IMR-90 (cell line): ENCODE data around the gene RAD51B. TPM values are rescaled to one million over a fixed set of nuclear protein-coding genes. Genes with fewer than 3 reads are reported as not detected.

Experiments
- ATAC-seq: fragments of 200-7000 bp; cut with Tn5 transposase; 2 replicates; pipeline ENCODE4 v1.9.1; 2020; ENCODE audit warnings: low read depth, mild to moderate bottlenecking, moderate library complexity
- BruUV-seq: library from RNA; stranded (reverse); fragments of 400-500 nt; replicated peaks from 2 replicates; lab custom pipeline; 2021; lab: Mats Ljungman, UMichigan
- CTCF ChIA-PET: fragments of 300-600 bp; formaldehyde crosslinking; extraction: SDS; loops from one replicate; lab custom pipeline; 2021; ENCODE audit warnings: antibody characterized with exemption; lab: Yijun Ruan, JAX
- POLR2A ChIA-PET: fragments of 300-600 bp; sonication (Branson Sonifier 250); formaldehyde crosslinking; loops from one replicate; lab custom pipeline; 2022; ENCODE audit warnings: antibody characterized with exemption; ENCODE audit not compliant: unreplicated experiment; lab: Charles Lee
- DNase-seq: peaks from one replicate; pipeline ENCODE4 v3.0.0; 2013
- H2AFZ ChIP-seq: replicated peaks from 2 replicates; pipeline ENCODE3; 2013; ENCODE audit warnings: low read length, mild to moderate bottlenecking; ENCODE audit not compliant: poor library complexity
- H2AK5ac ChIP-seq: 2 replicates; pipeline ENCODE4 v1.6.1; 2013; ENCODE audit warnings: low read depth, low read length, inconsistent platforms
- H2AK9ac ChIP-seq: replicated peaks from 2 replicates; pipeline ENCODE3; 2013; ENCODE audit warnings: mild to moderate bottlenecking, low read depth, low read length, moderate library complexity; ENCODE audit not compliant: poor library complexity
- H2BK120ac ChIP-seq: 2 replicates; pipeline ENCODE4 v1.6.1; 2013; ENCODE audit warnings: low read depth, low read length, inconsistent platforms
- H2BK15ac ChIP-seq: 3 replicates; pipeline ENCODE4 v1.6.1; 2013; ENCODE audit warnings: low read depth, low read length, inconsistent platforms
- H2BK20ac ChIP-seq: 2 replicates; pipeline ENCODE4 v1.6.1; 2013; ENCODE audit warnings: low read depth, mild to moderate bottlenecking, inconsistent platforms, low read length, moderate library complexity
- H2BK5ac ChIP-seq: 2 replicates; pipeline ENCODE4 v1.6.1; 2013; ENCODE audit warnings: mild to moderate bottlenecking, low read depth, low read length, inconsistent platforms; ENCODE audit not compliant: poor library complexity, severe bottlenecking
- H3K14ac ChIP-seq: replicated peaks from 2 replicates; pipeline ENCODE4 v1.6.1; 2013; ENCODE audit warnings: low read depth, low read length, inconsistent platforms
- H3K18ac ChIP-seq: 2 replicates; pipeline ENCODE4 v1.6.1; 2013; ENCODE audit warnings: low read depth, low read length, control low read depth
- H3K23ac ChIP-seq: 2 replicates; pipeline ENCODE4 v1.6.1; 2013; ENCODE audit warnings: low read depth, low read length, inconsistent platforms
- H3K27ac ChIP-seq: 2 replicates; pipeline ENCODE4 v1.5.1; 2013; ENCODE audit warnings: mild to moderate bottlenecking, control low read depth, low read length; ENCODE audit not compliant: insufficient read depth
- H3K27me3 ChIP-seq: 2 replicates; pipeline ENCODE4 v1.6.1; 2013; ENCODE audit warnings: low read length; ENCODE audit not compliant: control insufficient read depth, insufficient read depth
- H3K36me3 ChIP-seq: 2 replicates; pipeline ENCODE4 v1.6.1; 2013; ENCODE audit warnings: low read length, mixed read lengths; ENCODE audit not compliant: control insufficient read depth, insufficient read depth
- H3K4ac ChIP-seq: 2 replicates; pipeline ENCODE4 v1.6.1; 2013; ENCODE audit warnings: low read depth, low read length, inconsistent platforms
- H3K4me1 ChIP-seq: 2 replicates; pipeline ENCODE4 v1.6.1; 2013; ENCODE audit warnings: low read length, mixed read lengths; ENCODE audit not compliant: control insufficient read depth, insufficient read depth
- H3K4me2 ChIP-seq: 2 replicates; pipeline ENCODE4 v1.6.1; 2013; ENCODE audit warnings: low read depth, mild to moderate bottlenecking, control low read depth, low read length, moderate library complexity
- H3K4me3 ChIP-seq: 2 replicates; pipeline ENCODE4 v1.5.1; 2013; ENCODE audit warnings: low read depth, mild to moderate bottlenecking, control low read depth, low read length, moderate library complexity; ENCODE audit not compliant: insufficient read depth
- H3K56ac ChIP-seq: 2 replicates; pipeline ENCODE4 v1.6.1; 2013; ENCODE audit warnings: low read length, inconsistent platforms; ENCODE audit not compliant: insufficient read depth; ENCODE audit errors: extremely low read depth
- H3K79me1 ChIP-seq, 2 experiments: 2 replicates each; pipeline ENCODE4 v1.6.1; 2013; ENCODE audit warnings: low read length in 2 of 2, inconsistent platforms in 1 of 2, low read depth in 1 of 2
- H3K9ac ChIP-seq: 2 replicates; pipeline ENCODE4 v1.6.1; 2013; ENCODE audit warnings: low read depth, low read length, control low read depth
- H3K9me1 ChIP-seq: 2 replicates; pipeline ENCODE4 v1.6.1; 2013; ENCODE audit warnings: low read length, inconsistent platforms; ENCODE audit not compliant: insufficient read depth
- H3K9me3 ChIP-seq: 2 replicates; pipeline ENCODE4 v1.6.1; 2013; ENCODE audit warnings: low read length; ENCODE audit not compliant: control insufficient read depth, insufficient read depth
- H4K20me1 ChIP-seq: 2 replicates; pipeline ENCODE4 v1.6.1; 2013; ENCODE audit warnings: low read length, inconsistent platforms; ENCODE audit not compliant: insufficient read depth
- H4K5ac ChIP-seq: 2 replicates; pipeline ENCODE4 v1.6.1; 2013; ENCODE audit warnings: mild to moderate bottlenecking, low read depth, low read length, control low read depth
- H4K8ac ChIP-seq, 2 experiments: 2 replicates each; pipeline ENCODE4 v1.6.1; 2013; ENCODE audit warnings: low read depth in 2 of 2, low read length in 2 of 2, control low read depth in 1 of 2, inconsistent platforms in 1 of 2
- H4K91ac ChIP-seq: 2 replicates; pipeline ENCODE4 v1.6.1; 2013; ENCODE audit warnings: low read depth, low read length, inconsistent platforms; ENCODE audit not compliant: insufficient read depth
- MAZ ChIP-seq: IDR thresholded peaks from 2 replicates; pipeline ENCODE4 v1.6.1; 2012; ENCODE audit warnings: low read depth, mild to moderate bottlenecking, low read length, improper control_type of control experiment, moderate library complexity, borderline replicate concordance
- WGBS, 2 experiments: methylation state at CpG; one replicate each; pipeline versions ENCODE4 v1.1.5 to v1.1.7; 2013; ENCODE audit warnings: missing lambda C conversion rate in 2 of 2; ENCODE audit not compliant: insufficient read length in 1 of 2; ENCODE audit errors: extremely low coverage in 2 of 2; 5-methylcytosine and 5-hydroxymethylcytosine counted together
- dilution Hi-C: fragments of 300-500 bp; cut with HindIII; formaldehyde crosslinking; loops from one replicate; pipeline ENCODE4 v1.14.3; 2018; ENCODE audit warnings: low sequenced_read_pairs; ENCODE audit not compliant: unreplicated experiment
- in situ Hi-C: fragments of 300-500 bp; cut with MboI; formaldehyde crosslinking; loops from 3 replicates; pipeline ENCODE4 v1.14.3; 2019; ENCODE audit warnings: low sequenced_read_pairs, inconsistent platforms, mixed read lengths
- intact Hi-C: fragments of 100-400 bp; cut with micrococcal nuclease; formaldehyde crosslinking; loops from 2 replicates; pipeline ENCODE4 v1.10.0; 2022
- polyA plus RNA-seq, 3 experiments: library from polyadenylated mRNA; depleted of rRNA; stranded (reverse); fragments of >200 nt; gene quantifications; 2 replicates each; pipeline ENCODE4 v1.2.3, GENCODE V29; 2012; ENCODE audit warnings: low replicate concordance in 1 of 3
- total RNA-seq: library from RNA; depleted of rRNA; stranded (reverse); fragments of >200 nt; gene quantifications from 2 replicates; pipeline ENCODE4 v1.2.3, GENCODE V29; 2012
- TF ChIP-seq, protein P1 (sequence below): fragments of 150-350 bp; IDR thresholded peaks from 2 replicates; pipeline ENCODE4 v1.6.1; 2017; ENCODE audit warnings: mild to moderate bottlenecking, antibody characterized with exemption, low read length, low read depth

Gene RAD51B
- total and polyA plus RNA-seq, 2 of the 4 experiments (the other 2 are of a cell fraction) = 5.1 to 18.8 TPM

DNA sequence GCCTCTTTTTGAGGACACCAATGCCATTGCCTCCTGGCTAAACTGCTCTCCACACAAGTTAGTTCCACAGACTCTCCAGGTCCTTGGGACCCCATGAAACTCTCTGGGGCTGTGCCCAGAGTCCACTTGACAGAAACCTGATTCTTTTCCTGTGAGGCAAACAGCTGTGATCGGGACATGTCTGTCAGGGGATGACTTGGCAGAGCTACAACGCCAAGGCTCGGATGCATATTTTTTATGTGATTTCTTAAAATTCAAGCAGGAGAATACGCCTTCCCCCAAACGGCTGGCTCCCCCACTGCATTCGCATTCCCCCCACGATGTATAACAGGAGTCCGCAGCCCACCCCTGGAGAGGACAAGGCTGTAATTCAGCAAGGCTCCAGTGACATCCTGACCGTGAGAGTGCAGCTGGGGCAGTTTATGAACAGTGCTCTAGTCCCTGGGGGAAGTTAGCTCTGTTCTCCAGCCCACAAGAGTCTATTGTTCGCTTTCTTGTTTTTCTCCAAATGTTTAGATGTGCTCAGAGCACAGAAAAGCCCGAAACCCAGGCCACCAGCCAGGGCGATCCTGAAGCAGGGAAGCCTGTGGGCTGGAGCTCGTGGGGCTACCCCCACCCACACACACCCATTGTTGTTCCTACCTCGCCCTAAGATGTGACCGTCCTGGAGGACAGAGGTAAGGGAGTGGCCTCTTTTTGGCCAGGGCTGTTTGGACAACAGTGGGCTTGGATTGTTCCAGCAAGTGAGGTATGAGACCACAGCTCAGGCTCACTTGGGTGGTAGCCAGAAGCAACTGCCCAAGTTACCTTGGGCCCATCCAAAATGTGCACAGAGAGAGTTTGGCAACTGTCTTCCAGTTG is 813.8 kb downstream of the RAD51B start:
- 30% methylated on average over 2 of the region's 15 CpGs; no CpG with 5 or more reads in 1 of the 2 experiments for WGBS, 2 experiments
- peak overlapping the region; percentile 92 for H2AK9ac ChIP-seq
- peak overlapping the region; percentile 75 for H4K5ac ChIP-seq
- peak overlapping the region; percentile 55; the same call in 1 of the 2 replicates for H3K9ac ChIP-seq
- intact Hi-C loops = no loop called here
- no peaks in the 10 kb centered on the region for H3K36me3 ChIP-seq
- H4K91ac ChIP-seq = peak overlapping the region; percentile 84
- peak overlapping the region; percentile 88 for H2BK20ac ChIP-seq
- peak overlapping the region; percentile 61 to 79 for H4K8ac ChIP-seq
- ATAC-seq (peak; percentile 43), DNase-seq (no peak)
- no peak overlapping the region for H3K4me3 ChIP-seq
- peak overlapping the region; percentile 91; the same call in 2 of the 3 replicates for H2BK15ac ChIP-seq
- H3K18ac ChIP-seq = peak overlapping the region; percentile 55
- no peaks in the 10 kb centered on the region for H3K9me3 ChIP-seq
- peak overlapping the region; percentile 60; the same call in 1 of the 2 replicates for H3K27ac ChIP-seq
- no peaks in the 10 kb centered on the region for H3K79me1 ChIP-seq
- H3K4me1 ChIP-seq = peaks cover 28% of the 10 kb centered on the region
- no peak overlapping the region; the same call in 1 of the 2 replicates for H3K4me2 ChIP-seq
- peak overlapping the region; percentile 39 for H3K14ac ChIP-seq
- H2BK5ac ChIP-seq = peak overlapping the region; percentile 17
- peak overlapping the region; percentile 86 for H3K4ac ChIP-seq
- CTCF ChIA-PET = no interaction called here
- H3K23ac ChIP-seq = peak overlapping the region; percentile 65
- H2BK120ac ChIP-seq = peak overlapping the region; percentile 66
- no peaks in the 10 kb centered on the region for H3K27me3 ChIP-seq
- dilution Hi-C loops = no loop called here
- BruUV-seq = no TSS peak
- POLR2A ChIA-PET = no interaction called here
- peak overlapping the region; percentile 95 for H2AK5ac ChIP-seq
- H2AFZ ChIP-seq = peak overlapping the region; percentile 90
- in situ Hi-C loops = no loop called here
- H4K20me1 ChIP-seq = no peaks in the 10 kb centered on the region
- TF ChIP-seq MAZ = no peak
- TF ChIP-seq, protein P1, sequence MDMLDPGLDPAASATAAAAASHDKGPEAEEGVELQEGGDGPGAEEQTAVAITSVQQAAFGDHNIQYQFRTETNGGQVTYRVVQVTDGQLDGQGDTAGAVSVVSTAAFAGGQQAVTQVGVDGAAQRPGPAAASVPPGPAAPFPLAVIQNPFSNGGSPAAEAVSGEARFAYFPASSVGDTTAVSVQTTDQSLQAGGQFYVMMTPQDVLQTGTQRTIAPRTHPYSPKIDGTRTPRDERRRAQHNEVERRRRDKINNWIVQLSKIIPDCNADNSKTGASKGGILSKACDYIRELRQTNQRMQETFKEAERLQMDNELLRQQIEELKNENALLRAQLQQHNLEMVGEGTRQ = no peak
- 0 out of 2 replicates have a peak overlapping the region, but pooled peaks have one; percentile 28 for H3K56ac ChIP-seq
- peaks cover 20% of the 10 kb centered on the region for H3K9me1 ChIP-seq
